ENCODE measurements around the gene CTNNAL1.
"Not testable (repeated sequence)": the region's sequence is repeated elsewhere in the genome, so short reads cannot be mapped to it uniquely, and the experiment has no call there.

Gene CTNNAL1

GRCh38 chr9:108983885-108984284, 29.4 kb downstream of the CTNNAL1 start:
- DNase-seq (ENCODE audit: low spot score) = no peak

GRCh38 chr9:108980893-108981292, 32.4 kb downstream of the CTNNAL1 start:
- no peak for DNase-seq (ENCODE audit: low spot score)

GRCh38 chr9:108978205-108978604, 35.1 kb downstream of the CTNNAL1 start:
- no peak for DNase-seq (ENCODE audit: low spot score)

GRCh38 chr9:108973895-108974294, 39.4 kb downstream of the CTNNAL1 start:
- DNase-seq (ENCODE audit: low spot score) = no peak

- DNase-seq (ENCODE audit: low spot score) = peak; percentile 3
Measured at GRCh38 chr9:108972626-108973209, 40.6 kb downstream of the CTNNAL1 start.

GRCh38 chr9:108972186-108972585, 41.1 kb downstream of the CTNNAL1 start:
- DNase-seq (ENCODE audit: low spot score) = no peak

- not testable (repeated sequence) for DNase-seq (ENCODE audit: low spot score)
Measured at GRCh38 chr9:108971392-108971791, 41.9 kb downstream of the CTNNAL1 start.

- DNase-seq (ENCODE audit: low spot score) = no peak
Measured at GRCh38 chr9:108967916-108968315, 45.4 kb downstream of the CTNNAL1 start.

GRCh38 chr9:108963459-108964143, 49.7 kb downstream of the CTNNAL1 start:
- DNase-seq (ENCODE audit: low spot score) = no peak

- DNase-seq (ENCODE audit: low spot score) = no peak
Measured at GRCh38 chr9:108961151-108961550, 52.1 kb downstream of the CTNNAL1 start.

- DNase-seq (ENCODE audit: low spot score) = no peak
Measured at GRCh38 chr9:108960331-108960730, 53.0 kb downstream of the CTNNAL1 start.

- DNase-seq (ENCODE audit: low spot score) = no peak
Measured at GRCh38 chr9:108956631-108957026, 56.7 kb downstream of the CTNNAL1 start.

- DNase-seq (ENCODE audit: low spot score) = no peak
Measured at GRCh38 chr9:108956022-108956630, 57.2 kb downstream of the CTNNAL1 start.

GRCh38 chr9:108953983-108954574, 59.2 kb downstream of the CTNNAL1 start:
- DNase-seq (ENCODE audit: low spot score) = peak; percentile 18

GRCh38 chr9:108951578-108951977, 61.7 kb downstream of the CTNNAL1 start:
- DNase-seq (ENCODE audit: low spot score) = no peak

GRCh38 chr9:108950168-108950567, 63.1 kb downstream of the CTNNAL1 start:
- DNase-seq (ENCODE audit: low spot score) = no peak

GRCh38 chr9:108939975-108940374, 73.3 kb downstream of the CTNNAL1 start:
- DNase-seq (ENCODE audit: low spot score) = no peak

GRCh38 chr9:108937561-108938305, 75.6 kb downstream of the CTNNAL1 start:
- no peak for DNase-seq (ENCODE audit: low spot score)

GRCh38 chr9:108934323-108934893, 78.9 kb downstream of the CTNNAL1 start, which contains the start of gene ABITRAM:
Gene ABITRAM (plus strand): TSS chr9:108934400. CDS start chr9:108934487, 87 bp downstream.
- peak; percentile 95 for DNase-seq (ENCODE audit: low spot score)

- DNase-seq (ENCODE audit: low spot score) = peak; percentile 95
Measured at GRCh38 chr9:108933718-108934322, 79.5 kb downstream of the CTNNAL1 start, which contains the start of gene ELP1. Gene ELP1 (minus strand): TSS chr9:108934124. CDS start chr9:108931146, 2,978 bp downstream.

GRCh38 chr9:108933231-108933717, 80.0 kb downstream of the CTNNAL1 start:
- DNase-seq (ENCODE audit: low spot score) = peak; percentile 20

Measured in AG08396 (cell line).